Activated CD8-positive, alpha-beta memory T cell treated with anti-CD3 and anti-CD28 coated beads, Interleukin-2, amount 50 U/mL, for 1 hour (primary cell): ENCODE data around the gene TRPM8.
"Not testable (repeated sequence)": the region's sequence is repeated elsewhere in the genome, so short reads cannot be mapped to it uniquely, and the experiment has no call there.

Experiments used
- DNase-seq: peaks from one replicate; pipeline ENCODE4 v3.0.0-alpha.2; 2020; ENCODE audit errors: extremely low read depth

Gene TRPM8

DNA sequence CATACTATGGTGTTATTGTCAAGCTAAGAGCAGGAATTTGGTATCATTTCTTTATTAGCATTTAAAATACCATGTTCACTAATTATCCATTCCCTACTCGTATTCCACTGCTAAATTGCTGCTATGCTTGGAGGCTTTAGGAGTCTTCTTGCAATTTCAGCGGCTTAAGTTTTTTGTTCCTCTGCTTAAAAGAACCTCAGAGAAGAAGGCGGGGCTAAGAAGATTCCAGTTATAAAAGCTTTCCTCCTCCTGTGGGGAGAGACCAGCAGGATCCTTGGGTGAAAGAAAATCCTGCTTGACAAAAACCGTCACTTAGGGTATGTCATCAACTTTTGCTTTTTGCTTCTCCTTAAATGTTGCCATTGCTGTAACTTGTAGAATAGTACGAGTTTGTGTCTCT lies at the start of gene TRPM8:
Gene TRPM8 (plus strand): TSS at position 258 of the 400 bp plus-strand sequence. CDS start 9,165 bp downstream, outside the sequence.
- no peak for DNase-seq

- DNase-seq: no peak
Observed at GRCh38 chr2:233867993-233868532, 49.1 kb upstream of the TRPM8 start, which contains the start of gene MSL3B. MSL3B (minus strand) TSS chr2:233868386.

DNA sequence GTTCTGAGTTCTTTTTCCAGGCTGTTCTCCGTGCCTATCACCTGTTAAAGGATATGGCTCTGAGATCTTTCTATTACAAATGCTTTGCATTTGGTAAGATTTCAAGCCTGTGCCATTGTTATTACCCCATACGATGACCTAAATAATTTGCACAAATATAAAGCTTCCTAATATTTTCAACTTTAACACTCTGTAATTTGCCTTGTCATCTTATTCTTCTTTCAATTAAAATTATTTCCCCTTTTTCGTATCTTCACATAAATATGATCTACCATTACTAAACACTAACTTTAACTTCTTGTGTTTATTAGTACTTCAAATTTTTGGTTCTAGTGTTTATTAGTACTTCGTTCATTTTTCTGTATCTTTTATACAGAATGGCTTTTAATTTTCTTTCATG lies 45.7 kb upstream of the TRPM8 start:
- DNase-seq: no peak

DNA sequence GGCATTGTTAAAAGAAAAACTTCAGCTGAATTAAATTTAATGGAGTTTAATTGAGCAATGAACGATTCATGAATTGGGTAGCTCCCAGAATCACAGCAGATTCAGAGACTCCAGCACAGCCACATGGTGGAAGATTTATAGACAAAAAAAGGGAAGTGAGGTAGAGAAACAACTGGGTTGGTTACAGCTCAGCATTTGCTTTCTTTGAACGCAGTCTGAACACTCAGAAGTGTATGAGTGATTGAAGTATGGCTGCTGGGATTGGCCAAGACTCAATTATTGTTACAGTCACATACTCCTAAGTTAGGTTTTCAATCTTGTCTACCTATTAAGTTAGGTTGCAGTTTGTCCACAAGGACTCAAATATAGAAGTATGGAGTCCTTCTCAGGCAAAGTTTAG lies 45.0 kb upstream of the TRPM8 start:
- DNase-seq: not testable (repeated sequence)

- DNase-seq: no peak
Observed at GRCh38 chr2:233882353-233882752, 34.8 kb upstream of the TRPM8 start.

DNA sequence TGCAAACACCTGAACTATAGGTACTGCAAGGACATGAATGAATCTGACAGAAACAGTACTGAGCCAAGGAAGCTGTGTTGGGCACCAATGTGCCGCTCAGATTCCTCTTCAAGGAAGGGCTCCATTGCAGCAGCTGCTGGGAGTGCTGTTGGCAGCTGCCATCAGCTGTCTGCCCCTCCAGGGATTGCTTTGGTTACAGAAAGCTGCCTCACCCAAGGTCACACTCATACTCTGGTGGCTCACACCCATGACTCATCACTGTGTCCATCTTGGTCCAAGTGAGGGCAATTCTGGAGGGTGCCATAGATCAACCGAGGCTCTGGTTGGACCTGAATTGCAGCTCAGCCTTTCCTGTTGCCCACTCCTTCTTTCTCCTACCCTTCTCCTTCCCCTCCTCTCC lies 24.4 kb upstream of the TRPM8 start:
- no peak for DNase-seq

DNA sequence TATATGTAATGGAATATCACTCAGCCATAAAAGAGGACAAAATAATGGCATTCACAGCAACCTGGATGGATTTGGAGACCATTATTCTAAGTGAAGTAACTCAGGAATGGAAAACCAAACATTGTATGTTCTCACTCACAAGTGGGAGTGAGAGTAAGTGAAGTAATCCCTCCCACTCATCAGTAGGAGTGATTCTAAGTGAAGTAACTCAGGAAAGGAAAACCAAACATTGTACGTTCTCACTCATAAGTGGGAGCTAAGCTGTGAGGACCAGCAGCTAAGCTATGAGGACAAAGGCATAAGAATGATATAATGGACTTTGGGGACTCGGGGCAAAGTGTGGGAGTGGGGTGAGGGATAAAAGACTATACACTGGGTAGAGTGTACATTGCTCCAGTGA lies 20.9 kb upstream of the TRPM8 start:
- DNase-seq: not testable (repeated sequence)

DNA sequence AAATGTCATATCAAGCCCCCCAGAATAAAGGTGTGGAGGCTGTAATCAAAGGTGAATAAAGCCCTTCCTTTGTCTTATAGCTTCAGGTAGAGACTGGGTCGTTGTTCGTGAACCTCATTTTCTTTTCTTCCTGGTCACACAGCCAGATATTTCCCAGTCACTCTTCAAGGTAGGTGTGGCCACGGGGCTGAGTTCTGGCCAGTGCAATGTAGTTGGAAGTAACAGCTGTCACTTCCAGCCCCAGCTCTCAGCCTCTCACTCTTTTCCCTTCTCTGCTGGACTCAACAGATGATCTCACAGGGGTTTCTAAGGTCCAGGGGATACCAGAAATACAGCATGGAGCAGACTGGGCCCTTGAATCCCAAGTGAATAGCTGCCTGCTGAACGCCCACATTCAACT lies 15.8 kb upstream of the TRPM8 start:
- DNase-seq: no peak

DNA sequence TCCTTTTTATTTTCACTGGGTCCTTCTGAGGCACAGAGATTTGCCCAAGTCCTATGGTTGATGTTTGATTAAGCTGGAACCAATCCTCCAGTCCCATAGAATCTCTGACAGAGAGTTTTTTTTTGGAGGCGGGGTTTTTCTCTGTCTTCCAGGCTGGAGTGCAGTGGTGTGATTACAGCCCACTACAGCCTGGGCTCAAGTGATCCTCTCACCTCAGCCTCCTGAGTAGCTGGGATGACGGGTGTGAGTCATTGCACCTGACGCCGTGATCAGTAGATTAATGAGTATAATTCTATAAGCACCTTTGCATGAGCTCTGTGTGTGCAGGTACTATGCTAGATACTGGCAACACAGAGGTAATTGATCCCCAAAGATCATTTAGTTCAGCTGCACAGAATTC lies 15.3 kb upstream of the TRPM8 start:
- DNase-seq: no peak

DNA sequence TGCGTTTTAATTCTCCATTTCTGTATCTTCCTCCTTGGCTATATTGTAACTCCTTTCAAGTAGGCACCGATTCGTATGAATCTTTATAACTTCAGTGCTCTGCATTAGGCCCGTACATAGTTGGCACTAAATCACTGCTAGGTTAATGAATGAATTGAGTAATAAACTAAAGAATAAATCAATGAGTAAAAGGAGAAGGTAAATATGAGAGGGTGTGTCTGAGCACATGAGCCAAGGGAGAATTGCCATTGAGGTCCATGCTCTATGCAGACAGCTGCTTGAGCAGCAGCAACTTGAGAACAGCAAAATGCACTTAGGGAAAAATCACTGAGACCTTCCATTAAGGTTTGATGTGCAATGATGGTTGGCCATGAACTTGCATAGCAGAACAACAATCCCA lies 11.2 kb upstream of the TRPM8 start:
- no peak for DNase-seq

- no peak for DNase-seq
Observed at GRCh38 chr2:233907627-233908026, 9.5 kb upstream of the TRPM8 start.

DNA sequence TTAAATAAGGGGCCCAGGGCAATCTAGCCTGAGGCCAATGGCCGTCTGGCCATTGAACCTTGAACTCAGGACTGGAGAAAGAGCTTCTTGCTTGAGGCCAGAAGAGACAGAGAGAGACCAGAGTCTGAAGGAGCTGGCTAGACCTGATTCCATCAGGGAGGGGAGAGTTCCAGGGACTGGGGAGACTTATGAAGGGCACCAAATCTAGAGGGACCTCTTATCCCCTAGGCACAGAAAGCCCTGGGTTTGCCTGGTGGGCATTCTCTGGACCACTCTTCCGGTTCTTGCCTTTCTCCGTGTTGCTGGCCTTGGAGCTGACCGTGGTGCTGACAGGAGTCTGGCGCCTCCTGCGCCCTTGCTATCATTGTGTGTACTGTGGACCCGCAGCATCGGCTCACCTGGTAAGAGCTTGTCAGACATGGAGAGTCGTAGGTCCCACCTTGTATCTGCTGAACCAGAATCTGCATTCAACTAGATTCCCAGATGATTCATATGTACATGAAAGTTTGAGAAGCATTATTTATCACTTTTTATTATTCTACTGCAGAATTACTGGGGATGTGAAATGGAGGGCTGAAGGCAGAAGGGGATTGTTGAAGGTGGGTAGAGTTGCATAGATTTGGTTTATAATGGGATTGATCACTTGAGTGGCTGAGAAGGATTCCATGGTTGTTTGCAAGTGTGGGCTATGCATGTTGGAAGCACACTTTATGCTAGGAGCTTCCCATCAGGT lies 4.3 kb upstream of the TRPM8 start:
- DNase-seq: no peak

DNA sequence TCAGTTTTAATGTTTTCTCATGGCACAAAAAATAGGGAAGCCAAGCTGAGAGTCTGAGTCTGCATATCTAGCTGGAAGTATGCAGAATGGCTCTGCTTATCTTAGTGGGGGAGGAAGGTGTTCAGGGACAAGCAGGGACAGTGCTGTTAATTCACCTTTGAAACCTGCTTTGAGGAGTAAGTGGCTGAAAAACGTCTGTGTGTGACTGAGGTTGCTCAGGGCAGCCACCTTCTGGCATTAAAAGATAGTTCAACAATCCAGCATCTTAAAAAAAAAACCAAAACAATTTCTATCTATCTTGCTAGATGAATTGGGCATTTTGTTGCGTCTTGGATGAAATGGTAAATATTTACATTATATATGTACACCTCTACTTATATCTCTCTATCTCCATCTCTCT lies 2.0 kb upstream of the TRPM8 start:
- DNase-seq: no peak

GRCh38 chr2:233919319-233919718 lies 2.1 kb downstream of the TRPM8 start:
- DNase-seq: no peak

- DNase-seq: no peak
Observed at GRCh38 chr2:233919938-233920337, 2.8 kb downstream of the TRPM8 start.

DNA sequence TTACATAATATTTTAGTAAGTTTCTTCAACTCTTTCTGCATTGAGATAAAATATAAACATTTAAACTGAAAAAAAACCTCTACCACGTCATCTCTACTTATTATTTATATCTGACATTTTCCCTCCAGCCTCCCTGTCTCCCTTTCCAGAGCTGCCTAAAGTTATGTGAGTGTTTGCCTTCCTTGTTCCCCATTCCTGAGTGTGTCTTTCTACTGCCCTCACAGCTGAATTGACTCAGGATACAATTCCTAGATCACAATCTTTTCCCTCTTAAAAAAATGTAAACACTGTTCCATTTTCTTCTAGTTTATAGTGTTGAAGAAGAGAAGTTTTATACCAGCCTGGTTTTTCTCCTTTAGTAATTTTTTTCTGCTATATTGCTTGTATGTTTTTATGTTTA lies 5.3 kb downstream of the TRPM8 start:
- no peak for DNase-seq

- no peak for DNase-seq
Observed at GRCh38 chr2:233925402-233925801, 8.2 kb downstream of the TRPM8 start.

GRCh38 chr2:233926806-233927205 lies 9.6 kb downstream of the TRPM8 start:
- DNase-seq: no peak

- no peak for DNase-seq
Observed at GRCh38 chr2:233928594-233929351, 11.6 kb downstream of the TRPM8 start.

DNA sequence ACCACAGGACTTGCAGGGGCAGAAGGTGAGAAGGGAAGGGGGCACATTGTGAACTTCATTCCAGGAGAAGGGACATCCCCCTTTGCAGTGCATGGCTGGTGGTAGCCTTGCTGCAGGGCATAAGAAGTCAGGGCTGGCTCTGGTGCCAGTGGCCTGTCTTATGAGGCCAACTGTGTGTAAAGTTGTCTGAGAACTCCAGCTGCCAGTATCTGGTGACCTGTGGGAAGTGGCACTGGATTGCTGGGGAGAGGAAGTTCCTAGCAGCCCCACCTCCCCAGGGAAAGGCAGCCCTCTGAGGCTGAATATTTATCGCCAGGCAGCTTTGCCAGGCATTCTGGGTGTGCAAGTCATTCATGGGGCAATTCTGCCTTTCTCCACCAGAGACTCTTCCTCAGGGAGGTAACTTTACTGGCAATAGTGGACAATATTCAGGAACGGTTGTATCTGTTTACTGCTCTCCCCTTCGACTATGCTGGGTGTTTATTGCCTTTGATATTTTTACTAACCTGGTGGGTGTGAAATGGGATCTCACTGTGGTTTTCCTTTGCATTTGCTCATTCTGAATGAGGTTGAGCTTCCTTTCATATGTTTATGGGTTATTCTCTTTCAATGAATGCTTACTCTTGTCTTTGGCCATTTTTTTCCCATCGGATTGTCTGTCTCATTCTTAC lies 12.3 kb downstream of the TRPM8 start:
- no peak for DNase-seq

- no peak for DNase-seq
Observed at GRCh38 chr2:233934524-233934923, 17.4 kb downstream of the TRPM8 start.

GRCh38 chr2:233935426-233935825 lies 18.3 kb downstream of the TRPM8 start:
- no peak for DNase-seq
